Osteocyte (in vitro differentiated cells): Measurements from ENCODE around the gene TNF. TPM values are rescaled to one million over a fixed set of nuclear protein-coding genes. Genes with fewer than 3 reads are reported as not detected.

ENCODE experiments used
- DNase-seq: peaks from one replicate; pipeline ENCODE4 v3.0.0; 2021; ENCODE audit warnings: mixed read lengths; ENCODE audit not compliant: unreplicated experiment; ENCODE audit errors: extremely low spot score
- H3K27ac Mint-ChIP-seq: one replicate; pipeline ENCODE4 v1.8.0; 2021; ENCODE audit warnings: mild to moderate bottlenecking, mixed read lengths; ENCODE audit not compliant: unreplicated experiment
- H3K27me3 Mint-ChIP-seq: one replicate; pipeline ENCODE4 v1.8.0; 2021; ENCODE audit warnings: mixed read lengths; ENCODE audit not compliant: unreplicated experiment
- H3K36me3 Mint-ChIP-seq: one replicate; pipeline ENCODE4 v1.8.0; 2021; ENCODE audit warnings: mixed read lengths; ENCODE audit not compliant: unreplicated experiment
- H3K4me1 Mint-ChIP-seq: one replicate; pipeline ENCODE4 v1.8.0; 2021; ENCODE audit warnings: mixed read lengths; ENCODE audit not compliant: unreplicated experiment
- H3K4me3 Mint-ChIP-seq: one replicate; pipeline ENCODE4 v1.8.0; 2021; ENCODE audit warnings: mild to moderate bottlenecking, moderate library complexity, mixed read lengths; ENCODE audit not compliant: unreplicated experiment
- H3K9me3 Mint-ChIP-seq: one replicate; pipeline ENCODE4 v1.8.0; 2021; ENCODE audit warnings: mixed read lengths; ENCODE audit not compliant: unreplicated experiment
- total RNA-seq: library from RNA; stranded (reverse); gene quantifications from 2 replicates; pipeline ENCODE4 v1.2.1, GENCODE V29; 2021
- TF ChIP-seq, protein P1 (sequence below): fragments of 200-600 bp; sonication (generic); IDR thresholded peaks from 2 replicates; pipeline ENCODE4 v1.5.0; 2021; ENCODE audit warnings: antibody characterized with exemption, mild to moderate bottlenecking, moderate library complexity

The TNF gene
- total RNA-seq, 1 donor from 2014 or later, result not detected

DNA sequence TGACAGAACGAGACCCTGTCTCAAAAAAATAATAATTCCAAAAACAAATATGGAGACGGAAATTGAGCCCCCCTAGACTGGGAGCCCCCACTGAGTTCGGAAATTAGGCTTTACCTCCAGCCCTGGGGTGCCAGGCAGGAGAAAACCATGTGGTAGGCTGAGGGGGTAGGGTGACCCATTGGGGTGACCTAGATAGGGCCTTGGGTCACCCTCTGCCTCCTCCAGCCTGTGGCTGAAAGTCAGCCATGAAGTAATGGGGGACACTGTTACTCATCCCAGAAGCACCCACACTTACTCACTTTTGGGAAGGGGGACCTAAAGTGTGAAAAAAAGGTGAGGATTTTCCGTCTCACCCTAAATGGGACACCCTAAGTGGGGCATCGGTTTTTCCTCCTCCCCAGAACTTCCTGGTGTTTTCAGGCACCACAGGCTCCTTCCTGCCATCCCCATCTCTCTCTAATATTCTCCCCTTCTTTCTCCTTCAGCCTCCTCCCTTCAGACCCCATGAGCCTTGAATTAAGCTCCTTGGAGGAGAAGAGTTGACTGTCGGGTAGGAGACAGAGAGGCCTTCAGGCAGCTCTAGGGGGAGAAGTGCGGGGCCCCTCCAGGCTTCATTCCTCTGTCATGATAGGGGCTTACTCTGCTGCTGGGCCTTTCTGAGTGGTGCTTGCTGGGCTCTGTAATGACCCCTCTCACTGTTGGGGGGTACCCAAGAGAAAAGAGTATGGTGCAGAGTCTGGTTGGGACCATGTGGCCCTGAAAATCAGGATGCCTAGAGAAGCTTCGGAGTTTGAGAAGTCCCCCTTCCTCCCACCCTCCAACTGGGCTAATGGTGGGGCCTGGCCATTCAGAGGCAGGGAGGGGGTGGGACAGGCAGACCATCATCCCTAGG is 4.4 kb downstream of the TNF start:
- Mint-ChIP-seq H3K4me3 (peak overlapping the region; percentile 96), H3K9me3 (no peaks in the 10 kb centered on the region), H3K4me1 (peaks cover 16% of the 10 kb centered on the region), H3K36me3 (no peaks in the 10 kb centered on the region), H3K27ac (no peak overlapping the region), H3K27me3 (no peaks in the 10 kb centered on the region)
- TF ChIP-seq, protein P1, sequence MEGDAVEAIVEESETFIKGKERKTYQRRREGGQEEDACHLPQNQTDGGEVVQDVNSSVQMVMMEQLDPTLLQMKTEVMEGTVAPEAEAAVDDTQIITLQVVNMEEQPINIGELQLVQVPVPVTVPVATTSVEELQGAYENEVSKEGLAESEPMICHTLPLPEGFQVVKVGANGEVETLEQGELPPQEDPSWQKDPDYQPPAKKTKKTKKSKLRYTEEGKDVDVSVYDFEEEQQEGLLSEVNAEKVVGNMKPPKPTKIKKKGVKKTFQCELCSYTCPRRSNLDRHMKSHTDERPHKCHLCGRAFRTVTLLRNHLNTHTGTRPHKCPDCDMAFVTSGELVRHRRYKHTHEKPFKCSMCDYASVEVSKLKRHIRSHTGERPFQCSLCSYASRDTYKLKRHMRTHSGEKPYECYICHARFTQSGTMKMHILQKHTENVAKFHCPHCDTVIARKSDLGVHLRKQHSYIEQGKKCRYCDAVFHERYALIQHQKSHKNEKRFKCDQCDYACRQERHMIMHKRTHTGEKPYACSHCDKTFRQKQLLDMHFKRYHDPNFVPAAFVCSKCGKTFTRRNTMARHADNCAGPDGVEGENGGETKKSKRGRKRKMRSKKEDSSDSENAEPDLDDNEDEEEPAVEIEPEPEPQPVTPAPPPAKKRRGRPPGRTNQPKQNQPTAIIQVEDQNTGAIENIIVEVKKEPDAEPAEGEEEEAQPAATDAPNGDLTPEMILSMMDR, result no peak
- no peak for DNase-seq

DNA sequence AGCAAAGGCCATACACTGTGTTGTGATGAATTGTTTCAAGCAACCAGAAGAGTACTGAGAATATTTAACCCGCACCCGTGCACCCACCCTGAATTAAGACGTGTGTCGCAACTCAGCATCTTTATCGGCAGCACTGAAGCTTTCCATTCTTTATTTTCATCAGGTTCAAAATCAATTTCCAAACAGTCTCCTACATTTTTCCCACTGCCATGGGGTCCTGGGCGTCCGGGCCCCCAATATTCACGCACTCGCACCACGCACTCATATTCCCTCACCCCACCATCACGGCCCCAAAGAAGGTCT is 5.0 kb downstream of the TNF start:
- no peak overlapping the region for H3K27ac Mint-ChIP-seq
- TF ChIP-seq, protein P1, result no peak
- H3K9me3 Mint-ChIP-seq, result no peaks in the 10 kb centered on the region
- H3K27me3 Mint-ChIP-seq, result no peaks in the 10 kb centered on the region
- H3K4me3 Mint-ChIP-seq, result peak overlapping the region; percentile 96
- peaks cover 16% of the 10 kb centered on the region for H3K4me1 Mint-ChIP-seq
- DNase-seq, result no peak
- H3K36me3 Mint-ChIP-seq, result no peaks in the 10 kb centered on the region

- Mint-ChIP-seq H3K27ac (peak overlapping the region; percentile 90), H3K4me1 (peaks cover 16% of the 10 kb centered on the region), H3K36me3 (no peaks in the 10 kb centered on the region)
Measured at GRCh38 chr6:31580807-31581433, 5.6 kb downstream of the TNF start.

DNA sequence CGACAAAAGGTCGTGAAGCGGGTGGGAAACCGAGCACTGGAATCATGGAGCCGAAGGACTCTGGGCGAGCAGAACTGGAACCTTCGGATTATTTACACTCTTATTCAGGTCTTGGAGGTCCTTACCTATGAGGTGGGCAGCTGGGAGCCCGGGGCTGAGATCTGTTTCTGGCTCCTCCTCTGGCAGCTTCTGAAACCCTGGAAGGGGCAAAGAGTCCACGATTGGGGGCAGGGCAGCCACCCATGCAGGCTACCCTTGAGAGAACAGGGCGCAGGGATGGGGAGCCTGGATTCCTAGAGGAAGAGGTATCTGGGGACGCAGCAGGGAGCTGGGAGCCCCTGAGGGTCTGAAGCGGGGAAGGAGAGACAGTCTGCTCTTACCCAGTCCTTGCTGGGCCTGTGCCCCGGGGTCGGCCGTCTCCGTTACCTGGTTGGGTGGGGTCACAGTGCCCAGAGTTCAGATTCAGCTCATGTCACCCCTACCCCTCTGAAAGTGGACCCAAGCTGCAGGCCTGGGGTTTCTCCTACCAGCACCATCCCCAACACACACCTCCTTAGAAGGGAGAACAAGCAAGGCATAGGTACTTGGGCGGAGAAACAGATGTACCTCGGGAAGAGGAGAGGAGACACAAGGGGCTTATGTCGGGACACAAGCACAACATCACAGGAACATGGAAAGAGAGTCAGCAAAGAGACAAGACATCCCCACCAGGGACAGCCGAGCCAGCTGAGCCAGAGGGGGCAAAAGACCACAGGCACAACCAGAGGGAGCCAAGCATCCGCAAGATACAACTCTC is 6.3 kb downstream of the TNF start:
- TF ChIP-seq, protein P1, result no peak
- DNase-seq, result no peak
- Mint-ChIP-seq H3K27me3 (no peaks in the 10 kb centered on the region), H3K4me3 (peak overlapping the region; percentile 96), H3K36me3 (no peaks in the 10 kb centered on the region), H3K27ac (peak overlapping the region; percentile 90), H3K4me1 (peaks cover 16% of the 10 kb centered on the region), H3K9me3 (no peaks in the 10 kb centered on the region)

More at GRCh38 chr6:31580807-31581433, 5.6 kb downstream of the TNF start:
- Mint-ChIP-seq H3K27me3 (no peaks in the 10 kb centered on the region), H3K4me3 (peak overlapping the region; percentile 96), H3K9me3 (no peaks in the 10 kb centered on the region)
- DNase-seq, result peak; percentile 96
- TF ChIP-seq, protein P1, result peak; percentile 100
